Measurements from ENCODE around the gene CXXC5.
A peak's percentile ranks its signal among the peaks of the same experiment; 100 is the strongest.
"Not testable (repeated sequence)": the region's sequence is repeated elsewhere in the genome, so short reads cannot be mapped to it uniquely, and the experiment has no call there.

The CXXC5 gene

DNA sequence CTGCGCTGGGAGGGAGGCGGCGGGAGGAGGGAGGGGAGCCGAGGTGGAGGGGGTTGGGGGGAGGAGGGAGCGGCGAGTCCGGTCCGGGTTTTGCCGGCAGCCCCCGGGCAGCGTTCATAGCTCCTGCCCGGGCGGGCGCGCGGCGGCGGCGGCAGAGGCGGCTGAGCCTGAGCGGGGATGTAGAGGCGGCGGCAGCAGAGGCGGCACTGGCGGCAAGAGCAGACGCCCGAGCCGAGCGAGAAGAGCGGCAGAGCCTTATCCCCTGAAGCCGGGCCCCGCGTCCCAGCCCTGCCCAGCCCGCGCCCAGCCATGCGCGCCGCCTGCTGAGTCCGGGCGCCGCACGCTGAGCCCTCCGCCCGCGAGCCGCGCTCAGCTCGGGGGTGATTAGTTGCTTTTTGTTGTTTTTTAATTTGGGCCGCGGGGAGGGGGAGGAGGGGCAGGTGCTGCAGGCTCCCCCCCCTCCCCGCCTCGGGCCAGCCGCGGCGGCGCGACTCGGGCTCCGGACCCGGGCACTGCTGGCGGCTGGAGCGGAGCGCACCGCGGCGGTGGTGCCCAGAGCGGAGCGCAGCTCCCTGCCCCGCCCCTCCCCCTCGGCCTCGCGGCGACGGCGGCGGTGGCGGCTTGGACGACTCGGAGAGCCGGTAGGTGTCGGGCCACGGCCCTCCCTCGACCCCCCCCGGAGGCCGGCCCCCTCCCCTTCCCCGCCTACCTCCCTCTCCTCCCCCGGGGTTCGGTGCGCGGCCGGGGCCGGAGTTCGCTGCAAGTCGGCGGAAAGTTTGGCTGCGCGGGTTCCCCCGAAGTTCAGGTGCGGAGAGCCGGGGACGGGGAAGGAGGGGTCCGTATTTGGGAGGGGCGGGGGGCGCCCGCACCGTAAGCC is at the start of gene CXXC5:
Gene CXXC5, plus strand, starts transcription at position 145 of the 877 bp plus-strand sequence. CDS start 32,175 bp downstream, outside the sequence.
- peak; percentile 94 for DNase-seq

- not testable (repeated sequence) for DNase-seq
Measured at GRCh38 chr5:139598601-139598965, 49.6 kb upstream of the CXXC5 start.

- no peak for DNase-seq
Measured at GRCh38 chr5:139600336-139600949, 47.7 kb upstream of the CXXC5 start.

GRCh38 chr5:139601429-139601828 is 46.7 kb upstream of the CXXC5 start:
- no peak for DNase-seq

DNA sequence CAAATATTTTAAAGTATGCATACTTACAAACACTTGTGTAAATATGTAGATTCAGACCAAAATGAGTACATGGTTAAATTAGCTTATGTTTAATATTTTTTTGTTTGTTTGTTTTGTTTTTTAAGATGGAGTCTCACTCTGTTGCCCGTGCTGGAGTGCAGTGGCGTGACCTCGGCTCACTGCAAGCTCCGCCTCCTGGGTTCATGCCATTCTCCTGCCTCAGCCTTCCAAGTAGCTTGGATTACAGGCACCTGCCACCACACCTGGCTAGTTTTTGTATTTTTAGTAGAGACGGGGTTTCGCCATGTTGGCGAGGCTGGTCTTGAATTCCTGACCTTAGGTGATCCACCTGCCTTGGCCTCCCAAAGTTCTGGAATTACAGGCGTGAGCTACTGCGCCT is 46.2 kb upstream of the CXXC5 start:
- not testable (repeated sequence) for DNase-seq

GRCh38 chr5:139605887-139606286 is 42.3 kb upstream of the CXXC5 start:
- no peak for DNase-seq

DNA sequence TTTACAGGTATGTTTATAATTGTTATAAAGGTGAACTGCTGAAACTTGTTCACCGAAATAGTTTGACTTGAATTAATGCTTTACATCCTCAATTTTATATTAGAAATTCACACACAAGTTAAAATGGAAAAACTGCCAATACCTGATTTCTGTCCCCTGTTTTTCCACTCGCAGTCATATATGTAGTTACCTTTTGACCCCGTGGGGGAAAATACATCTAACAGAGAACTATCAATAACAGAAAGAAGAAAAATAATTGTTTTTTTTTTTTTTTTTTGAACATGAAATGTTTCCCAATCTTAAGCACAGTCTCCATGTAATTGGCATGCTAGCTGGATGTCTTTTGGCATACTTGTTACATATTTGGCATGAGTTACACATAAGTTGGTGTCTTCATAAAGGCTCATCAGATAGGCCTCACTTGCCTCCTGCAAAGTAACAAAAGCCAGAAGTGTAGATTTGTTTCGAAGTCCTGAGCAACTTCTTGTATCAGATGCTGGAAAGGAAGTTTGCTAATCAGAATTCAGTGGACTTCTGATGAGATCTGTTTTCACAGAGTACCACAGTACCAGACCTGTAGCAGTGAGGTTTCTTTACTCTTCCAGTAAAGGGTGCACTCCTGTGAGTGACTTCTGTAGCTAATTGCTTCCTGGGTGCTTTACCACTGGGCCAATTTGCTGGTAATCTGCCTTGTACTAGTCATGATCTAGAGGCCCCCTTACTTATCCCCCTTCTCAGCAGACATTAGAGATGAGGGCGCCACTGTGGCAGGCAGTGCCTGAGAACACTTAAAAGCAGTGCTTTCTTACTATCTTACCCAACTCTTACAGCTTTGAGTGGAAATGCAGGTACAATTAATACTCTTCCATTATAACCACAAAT is 36.2 kb upstream of the CXXC5 start:
- no peak for DNase-seq

DNA sequence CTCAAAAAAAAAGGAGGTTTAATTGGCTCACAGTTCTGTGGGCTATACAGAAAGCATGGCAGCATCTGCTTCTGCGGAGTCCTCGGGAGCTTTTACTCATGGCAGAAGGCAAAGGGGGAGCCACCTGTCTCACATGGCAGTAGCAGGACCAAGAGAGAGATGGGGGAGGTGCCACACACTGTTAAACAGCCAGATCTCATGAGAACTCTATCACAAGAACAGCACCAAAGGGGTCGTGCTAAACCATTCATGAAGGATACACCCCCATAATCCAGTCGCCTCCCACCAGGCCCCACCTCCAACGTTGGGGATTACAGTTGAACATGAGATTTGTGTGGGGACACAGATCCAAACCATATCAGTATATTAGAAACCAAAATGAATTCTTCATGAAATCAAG is 28.3 kb upstream of the CXXC5 start:
- no peak for DNase-seq

DNA sequence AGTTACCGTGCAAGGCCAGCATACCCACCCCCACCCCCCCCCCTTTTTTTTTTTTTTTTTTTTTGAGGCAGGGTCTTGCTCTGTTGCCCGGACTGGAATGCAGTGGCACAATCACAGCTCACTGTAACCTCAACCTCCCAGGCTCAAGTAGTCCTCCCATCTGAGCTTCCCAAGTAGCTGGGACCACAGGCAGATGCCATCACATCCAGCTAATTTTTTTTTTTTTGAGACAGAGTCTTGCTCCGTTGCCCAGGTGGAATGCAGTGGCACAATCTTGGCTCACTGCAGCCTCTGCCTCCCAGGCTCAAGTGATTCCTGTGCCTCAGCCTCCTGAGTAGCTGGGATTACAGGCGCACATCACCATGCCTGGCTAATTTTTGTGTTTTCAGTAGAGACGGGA is 22.8 kb upstream of the CXXC5 start:
- not testable (repeated sequence) for DNase-seq

- no peak for DNase-seq
Measured at GRCh38 chr5:139630855-139631254, 17.3 kb upstream of the CXXC5 start.

DNA sequence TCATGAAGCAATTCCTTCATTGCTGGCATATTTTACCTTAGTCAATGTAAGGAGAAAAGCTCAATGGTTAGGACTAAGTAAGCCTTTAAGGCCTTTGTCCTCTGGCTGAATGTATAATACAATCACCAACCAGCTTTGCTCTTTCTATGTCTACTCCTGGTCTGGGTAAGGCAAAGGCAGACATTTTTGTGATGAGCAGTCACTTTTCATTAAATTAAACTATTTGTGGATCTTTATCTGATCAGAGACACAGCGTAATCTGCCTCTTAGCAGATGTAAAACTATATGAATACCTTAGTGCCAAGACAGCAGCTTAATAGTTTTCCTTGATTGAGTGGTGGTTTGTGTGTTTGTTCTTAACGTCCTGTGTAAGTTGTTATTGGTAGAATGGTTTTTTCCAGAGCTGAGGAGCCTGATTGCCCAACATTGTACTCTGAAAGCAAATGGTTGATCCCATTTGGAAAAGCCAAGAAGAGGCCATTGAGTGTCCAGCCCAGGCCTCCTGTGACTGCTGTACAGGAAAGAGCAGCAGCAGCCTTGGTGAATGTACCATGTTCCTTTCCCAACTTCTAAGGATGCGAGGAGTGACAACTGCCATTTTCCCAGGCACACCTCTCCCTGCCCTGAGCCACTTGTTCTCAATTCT is 16.5 kb upstream of the CXXC5 start:
- no peak for DNase-seq

DNA sequence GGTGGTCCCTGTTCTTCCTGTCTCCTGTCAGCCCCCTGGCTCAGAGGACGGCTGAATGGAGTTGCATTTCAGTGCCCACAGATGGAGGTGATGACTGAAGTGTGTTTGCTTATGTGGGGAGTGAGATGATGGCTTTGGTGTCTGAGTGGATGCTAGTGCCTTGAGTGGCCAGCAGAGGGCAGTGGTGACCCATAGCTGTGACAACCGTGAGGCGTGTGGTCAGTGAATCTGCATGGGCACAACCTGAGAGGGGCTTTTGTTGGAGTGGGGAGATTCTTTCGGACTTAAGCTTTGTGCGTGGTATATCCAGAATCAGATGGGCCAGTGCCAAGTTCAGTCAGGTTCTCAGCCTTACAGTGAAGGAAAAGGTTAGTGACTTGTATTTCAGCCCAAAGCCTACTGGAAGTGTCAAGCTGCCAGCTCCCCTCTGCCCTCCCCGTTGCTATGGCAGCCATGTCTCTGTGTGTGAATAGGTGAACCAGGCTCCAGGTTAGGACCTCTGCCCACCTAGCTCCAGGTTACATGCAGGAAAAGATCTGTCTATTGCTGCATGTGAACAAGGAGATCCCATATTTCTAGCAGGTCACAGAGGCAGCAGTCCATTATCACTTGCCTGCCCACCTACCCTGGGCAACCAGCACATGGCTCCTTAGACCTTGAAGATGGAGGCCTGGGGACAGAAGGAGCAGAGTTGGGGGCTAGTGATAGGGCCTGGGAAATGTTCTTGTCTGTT is 14.7 kb upstream of the CXXC5 start:
- peak; percentile 89 for DNase-seq

- DNase-seq, result no peak
Measured at GRCh38 chr5:139634028-139634325, 14.2 kb upstream of the CXXC5 start.

GRCh38 chr5:139634541-139634940 is 13.6 kb upstream of the CXXC5 start:
- DNase-seq, result no peak

- DNase-seq, result no peak
Measured at GRCh38 chr5:139635191-139635590, 13.0 kb upstream of the CXXC5 start.

DNA sequence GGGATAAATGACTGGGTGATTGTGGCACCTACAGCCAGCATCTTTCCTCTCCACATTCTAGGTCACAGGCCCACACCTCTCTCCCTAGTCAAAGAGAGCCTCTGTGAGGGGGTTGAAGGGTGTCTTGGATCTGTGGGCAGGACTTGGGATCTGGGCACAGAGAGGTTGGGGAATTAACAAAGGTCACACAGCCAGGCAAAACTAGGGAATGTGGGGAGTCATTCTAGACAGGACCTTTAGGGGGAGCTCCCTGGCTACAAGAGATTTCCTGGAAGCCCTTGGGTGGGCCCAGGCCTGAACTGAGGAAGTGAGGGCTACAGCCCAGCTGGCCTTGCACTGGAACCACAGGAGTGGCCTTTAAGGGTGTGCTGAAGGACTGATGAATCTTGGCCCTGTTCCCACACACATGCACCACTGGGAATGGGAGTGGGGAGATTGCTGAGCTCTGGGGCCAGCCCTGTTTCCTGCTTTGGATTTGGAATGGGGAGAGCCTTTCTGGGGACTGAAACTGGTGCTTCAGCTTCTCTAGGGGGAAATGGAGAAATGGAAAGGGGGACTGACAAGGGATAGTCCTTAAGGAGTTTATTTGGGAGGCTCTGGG is 12.4 kb upstream of the CXXC5 start:
- peak; percentile 96 for DNase-seq

GRCh38 chr5:139636207-139636792 is 11.8 kb upstream of the CXXC5 start:
- DNase-seq, result peak; percentile 89

DNA sequence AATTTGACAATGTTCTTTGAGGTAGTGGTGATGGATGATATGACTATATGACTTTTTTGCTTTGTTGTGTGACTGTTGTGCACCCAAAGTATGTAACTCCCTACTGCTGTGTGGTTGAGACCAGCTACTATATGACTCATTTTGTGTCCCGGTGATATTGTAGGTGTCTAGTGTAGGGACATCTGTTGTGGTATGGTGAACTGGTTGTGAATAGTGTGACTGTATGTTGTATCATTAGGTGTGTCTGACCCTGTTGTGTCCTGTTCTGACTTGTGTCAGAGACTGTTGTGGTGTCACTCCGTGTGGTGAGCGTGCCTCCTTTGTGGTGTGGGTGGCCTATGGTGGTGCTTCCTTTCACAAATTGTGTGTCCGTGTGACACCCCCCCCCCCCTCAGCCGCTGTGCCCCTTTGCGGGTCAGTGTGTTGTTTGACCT is 11.2 kb upstream of the CXXC5 start:
- peak; percentile 77 for DNase-seq

- peak; percentile 93 for DNase-seq
Measured at GRCh38 chr5:139637438-139638089, 10.6 kb upstream of the CXXC5 start.

DNA sequence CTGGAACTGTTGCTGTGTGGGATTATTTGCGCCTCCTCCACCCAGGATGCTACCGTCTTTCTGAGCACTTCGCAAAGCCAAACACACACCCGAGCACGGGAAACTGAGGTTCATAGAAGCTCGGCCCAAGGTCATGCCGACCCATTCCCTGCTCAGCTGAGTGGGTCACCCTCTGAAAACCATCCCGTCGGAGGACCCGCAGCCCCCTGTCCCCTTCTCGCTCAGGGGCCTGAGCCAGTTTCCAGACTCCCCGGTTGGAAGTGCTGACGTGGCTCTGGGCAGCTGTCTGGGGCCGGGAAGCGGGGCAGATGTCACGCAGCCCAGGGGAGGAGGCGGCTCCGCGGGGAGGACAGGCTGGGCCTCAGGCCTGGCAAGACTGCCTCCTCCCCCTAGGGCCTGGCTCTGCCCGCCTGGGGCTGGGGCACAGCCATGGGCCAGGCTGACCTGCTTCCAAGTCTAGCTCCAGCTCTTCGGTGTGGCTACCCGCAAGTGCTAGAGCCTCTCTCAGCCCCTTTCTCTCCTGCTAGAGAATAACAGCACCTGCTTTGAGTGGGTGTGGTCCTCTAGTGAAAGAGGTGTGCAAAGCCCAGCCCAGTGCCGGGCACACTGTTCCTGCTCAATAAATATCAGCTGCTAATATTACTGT is 9.9 kb upstream of the CXXC5 start:
- DNase-seq, result peak; percentile 98
